ENCODE results near the gene GNA12.
A peak's percentile ranks its signal among the peaks of the same experiment; 100 is the strongest.
"Not testable (repeated sequence)": the region's sequence is repeated elsewhere in the genome, so short reads cannot be mapped to it uniquely, and the experiment has no call there.

The GNA12 gene

GRCh38 chr7:2691011-2691707 lies 152.9 kb downstream of the GNA12 start:
- no peak overlapping the region for H3K4me3 ChIP-seq (ENCODE audit: low read depth, low read length)
- no peak for DNase-seq (ENCODE audit: low read depth)

GRCh38 chr7:2689951-2690705 lies 154.0 kb downstream of the GNA12 start:
- H3K4me3 ChIP-seq (ENCODE audit: low read depth, low read length) = no peak overlapping the region
- no peak for DNase-seq (ENCODE audit: low read depth)

- DNase-seq (ENCODE audit: low read depth) = no peak
- no peak overlapping the region for H3K4me3 ChIP-seq (ENCODE audit: low read depth, low read length)
Measured at GRCh38 chr7:2689343-2689847, 154.7 kb downstream of the GNA12 start.

- peak overlapping the region; percentile 27 for H3K4me3 ChIP-seq (ENCODE audit: low read depth, low read length)
- no peak for DNase-seq (ENCODE audit: low read depth)
Measured at GRCh38 chr7:2688409-2689342, 155.4 kb downstream of the GNA12 start.

- no peak for DNase-seq (ENCODE audit: low read depth)
- peak within 1 kb of the TSS; percentile 37 for H3K4me3 ChIP-seq (ENCODE audit: low read depth, low read length)
Measured at GRCh38 chr7:2687881-2688318, 156.2 kb downstream of the GNA12 start, which contains the start of gene AMZ1. AMZ1 (plus strand) TSS chr7:2688202; CDS start chr7:2700452, 12,250 bp downstream.

- no peak for DNase-seq (ENCODE audit: low read depth)
- peak overlapping the region; percentile 37 for H3K4me3 ChIP-seq (ENCODE audit: low read depth, low read length)
Measured at GRCh38 chr7:2687338-2687869, 156.7 kb downstream of the GNA12 start.

- no peak overlapping the region for H3K4me3 ChIP-seq (ENCODE audit: low read depth, low read length)
- no peak for DNase-seq (ENCODE audit: low read depth)
Measured at GRCh38 chr7:2686101-2686500, 158.0 kb downstream of the GNA12 start.

- no peak overlapping the region for H3K4me3 ChIP-seq (ENCODE audit: low read depth, low read length)
- DNase-seq (ENCODE audit: low read depth) = no peak
Measured at GRCh38 chr7:2684501-2684900, 159.6 kb downstream of the GNA12 start.

- no peak overlapping the region for H3K4me3 ChIP-seq (ENCODE audit: low read depth, low read length)
- no peak for DNase-seq (ENCODE audit: low read depth)
Measured at GRCh38 chr7:2681929-2682799, 161.9 kb downstream of the GNA12 start.

- no peak for DNase-seq (ENCODE audit: low read depth)
- no peak overlapping the region for H3K4me3 ChIP-seq (ENCODE audit: low read depth, low read length)
Measured at GRCh38 chr7:2680792-2681490, 163.2 kb downstream of the GNA12 start.

- no peak overlapping the region for H3K4me3 ChIP-seq (ENCODE audit: low read depth, low read length)
- no peak for DNase-seq (ENCODE audit: low read depth)
Measured at GRCh38 chr7:2680256-2680655, 163.9 kb downstream of the GNA12 start.

GRCh38 chr7:2679135-2680127 lies 164.7 kb downstream of the GNA12 start:
- not testable (repeated sequence) for H3K4me3 ChIP-seq (ENCODE audit: low read depth, low read length); DNase-seq (ENCODE audit: low read depth)

- DNase-seq (ENCODE audit: low read depth); H3K4me3 ChIP-seq (ENCODE audit: low read depth, low read length): not testable (repeated sequence)
Measured at GRCh38 chr7:2678454-2678853, 165.7 kb downstream of the GNA12 start.

All from skeletal muscle cell (primary cell).